NCI-H2227 (cell line): ENCODE results near the gene FRMD3.

Source experiments
- DNase-seq: peaks from one replicate; lab custom pipeline; 2025; ENCODE audit not compliant: unreplicated experiment; lab: John Stamatoyannopoulos, UW

FRMD3 gene

DNA sequence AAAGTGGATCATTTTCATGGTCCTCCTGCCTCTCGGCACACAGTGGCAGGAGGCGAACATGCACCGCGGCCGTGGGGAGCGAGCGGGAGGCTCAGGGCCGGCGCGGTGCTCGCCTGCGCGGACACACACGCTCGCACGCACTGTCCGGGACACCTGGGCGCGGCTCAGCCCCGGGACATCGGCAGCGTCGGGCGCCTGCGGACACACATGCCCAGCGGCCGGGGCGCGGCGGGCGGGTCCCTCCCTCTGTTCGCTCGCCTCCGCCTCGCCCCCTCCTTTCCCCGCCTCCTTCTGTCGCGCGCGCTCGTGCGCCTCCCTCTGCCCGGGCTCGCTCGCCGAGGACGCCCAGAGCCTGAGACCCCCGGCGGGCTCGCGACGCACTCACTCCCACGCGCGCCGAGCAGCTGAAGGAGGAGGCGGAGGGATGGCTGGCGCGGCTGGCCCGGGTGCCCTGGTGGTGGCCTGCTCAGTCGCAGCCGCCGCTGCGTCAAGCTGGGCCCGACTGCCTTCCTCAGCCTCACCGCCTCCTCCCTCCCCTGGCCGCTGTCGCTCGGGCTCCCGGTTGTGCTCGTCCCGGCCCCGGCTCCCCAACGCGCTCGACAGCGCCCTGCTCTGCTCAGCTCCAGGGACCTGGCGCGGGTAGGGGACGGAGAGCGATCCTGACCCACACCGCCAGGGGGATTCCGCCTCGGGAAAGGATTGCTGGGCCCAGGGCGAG is at the start of gene FRMD3:
Gene FRMD3 (minus strand): TSS at position 230 of the 718 bp plus-strand sequence. CDS start 170 bp downstream, at position 60.
- peak; percentile 66 for DNase-seq

DNA sequence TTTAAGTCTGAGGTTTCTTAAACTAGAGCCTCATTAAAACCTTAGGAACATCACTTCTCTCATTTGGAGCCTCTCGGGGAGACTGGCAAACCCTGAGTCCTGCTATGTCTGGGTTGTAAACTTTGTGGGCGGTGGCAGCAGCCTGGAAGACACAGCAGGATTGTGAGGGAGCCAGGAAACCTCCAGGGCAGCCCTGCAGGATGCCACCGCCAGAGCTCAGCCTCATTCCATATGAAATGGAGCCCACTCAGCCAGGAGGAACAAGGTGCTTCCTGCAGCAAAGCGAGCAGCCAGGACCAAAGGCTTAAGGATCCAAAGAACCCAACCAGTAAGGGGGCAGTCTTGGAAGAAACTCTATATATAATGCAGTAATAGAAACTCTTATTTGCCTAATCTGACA is 46.8 kb upstream of the FRMD3 start:
- DNase-seq, result no peak

DNA sequence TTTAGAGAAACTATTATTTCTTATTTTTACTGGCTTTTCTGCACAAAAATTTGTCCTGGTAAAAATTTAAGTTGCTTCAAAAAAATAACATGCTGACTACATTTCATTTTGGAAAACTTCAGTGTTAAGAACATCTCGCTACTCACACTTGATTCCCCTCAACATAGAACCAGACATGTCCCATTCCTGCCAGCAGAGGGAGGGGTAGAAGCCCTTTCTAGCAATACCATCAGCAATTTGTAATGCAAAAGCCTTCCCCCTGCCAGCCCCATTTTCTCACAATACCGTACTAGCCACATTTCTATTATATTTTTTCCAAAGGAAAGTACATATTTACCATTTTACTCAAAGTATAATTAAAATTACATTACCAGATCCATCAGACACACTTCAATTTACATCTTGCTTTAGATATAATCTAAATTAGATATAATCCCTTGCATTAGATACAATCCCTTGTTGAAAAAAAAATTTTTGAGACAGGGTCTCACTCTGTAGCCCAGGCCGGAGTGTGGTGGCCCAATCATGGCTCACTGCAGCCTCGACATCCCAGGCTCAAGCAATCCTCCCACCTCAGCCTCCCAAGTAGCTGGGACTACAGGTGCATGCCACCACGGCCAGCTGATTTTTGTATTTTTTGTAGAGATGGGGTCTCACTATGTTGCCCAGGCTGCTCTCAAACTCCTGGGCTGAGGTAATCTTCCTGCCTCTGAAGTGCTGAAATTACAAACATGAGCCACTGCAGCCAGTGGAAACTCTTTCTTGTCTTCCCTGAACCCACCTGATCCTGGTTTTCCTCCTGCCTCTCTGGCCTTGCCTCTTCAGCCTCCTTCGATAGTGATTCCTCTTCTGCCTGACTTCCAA is 45.2 kb upstream of the FRMD3 start:
- DNase-seq, result peak; percentile 17

DNA sequence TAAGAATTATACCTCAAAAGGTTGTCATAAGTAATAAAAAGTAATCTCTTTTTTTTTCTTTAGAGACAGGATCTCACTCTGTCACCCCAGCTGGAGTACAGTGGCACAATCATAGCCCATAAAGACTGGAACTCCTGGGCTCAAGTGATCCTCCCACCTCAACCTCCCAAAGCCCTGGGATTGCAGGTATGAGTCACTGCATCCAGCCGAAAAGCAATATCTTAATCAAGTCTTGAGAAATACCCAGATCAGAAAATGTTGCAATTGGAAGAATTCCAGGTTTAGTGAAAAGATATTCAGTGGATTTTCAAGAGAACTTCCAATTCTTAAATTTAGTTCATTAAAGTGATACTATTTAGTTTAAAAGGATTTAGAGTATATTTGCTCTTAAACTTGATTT is 43.8 kb upstream of the FRMD3 start:
- DNase-seq, result no peak

DNA sequence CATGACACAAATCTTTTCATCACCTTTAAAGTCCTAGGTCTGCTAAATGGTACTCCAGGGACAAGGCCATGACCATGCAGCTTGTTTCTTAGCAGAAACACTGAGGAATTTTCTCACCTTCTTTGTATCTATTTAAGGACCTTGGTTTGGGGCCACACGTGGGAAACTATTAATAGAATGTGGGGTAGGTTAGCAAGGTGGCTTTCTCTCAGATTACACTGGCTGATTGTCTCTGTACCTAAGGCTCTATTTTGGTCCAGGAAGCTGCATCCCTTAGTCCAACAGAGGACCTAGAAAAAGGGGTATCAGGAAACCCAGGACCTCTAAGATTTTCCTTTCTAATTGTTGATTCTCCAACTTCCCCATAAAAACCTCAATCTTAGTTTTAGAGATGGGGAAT is 36.3 kb upstream of the FRMD3 start:
- DNase-seq, result no peak

DNA sequence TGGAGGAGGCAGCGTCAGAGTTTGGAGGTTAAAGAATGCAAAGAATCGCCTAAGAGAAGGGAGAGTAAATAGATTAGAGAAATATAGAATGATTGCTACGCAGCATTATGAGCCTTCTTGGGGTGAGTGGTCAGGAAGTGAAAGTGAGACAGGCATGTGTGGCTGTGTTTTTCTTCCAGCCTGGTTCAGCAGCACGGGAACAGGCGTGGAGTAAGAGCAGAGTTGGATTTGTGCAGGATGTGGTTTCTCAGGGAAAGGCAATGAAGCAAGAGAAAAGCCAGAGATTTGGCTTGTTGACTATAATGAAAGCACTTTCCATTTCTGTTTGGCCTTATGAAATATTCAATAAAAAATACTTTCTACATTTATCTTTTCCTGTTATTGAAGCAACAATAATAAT is 34.3 kb upstream of the FRMD3 start:
- DNase-seq, result no peak

DNA sequence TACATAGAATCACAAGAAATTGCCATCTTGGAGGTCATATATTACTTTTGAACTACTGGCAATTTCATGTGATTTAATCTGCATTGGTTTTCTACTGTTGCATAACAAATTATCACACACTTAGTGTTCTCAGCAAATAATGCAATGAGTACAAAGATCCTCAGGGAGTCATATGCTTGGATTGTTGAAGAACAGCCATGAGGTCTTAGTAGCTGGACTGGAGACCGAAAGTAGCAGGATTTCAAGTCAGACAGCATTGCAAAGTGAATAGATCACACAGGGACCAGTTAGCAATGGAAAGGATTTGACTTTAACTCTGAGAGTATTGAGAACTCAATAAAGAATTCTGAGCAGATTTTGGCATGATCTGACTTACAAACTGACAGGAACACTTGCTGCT is 32.2 kb upstream of the FRMD3 start:
- DNase-seq, result no peak

DNA sequence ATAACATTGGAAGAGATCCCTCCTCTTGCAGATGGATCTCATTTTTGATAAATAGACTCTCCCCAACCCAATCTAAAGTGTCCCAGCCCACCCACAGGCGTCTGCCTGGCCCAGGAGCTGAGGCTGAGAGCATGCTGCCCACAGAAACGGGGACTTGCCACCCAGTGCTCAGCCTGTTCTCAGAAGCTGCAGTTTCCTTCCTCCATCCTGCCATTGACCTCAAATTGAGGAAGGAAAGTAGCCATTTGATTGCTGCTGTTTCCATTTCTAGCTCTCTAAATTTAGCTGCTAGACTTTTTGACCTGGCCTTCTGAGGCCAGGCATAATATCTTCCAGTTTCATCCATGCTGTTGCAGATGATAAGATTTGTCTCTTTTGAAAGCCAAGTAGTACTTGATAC is 31.1 kb upstream of the FRMD3 start:
- no peak for DNase-seq

DNA sequence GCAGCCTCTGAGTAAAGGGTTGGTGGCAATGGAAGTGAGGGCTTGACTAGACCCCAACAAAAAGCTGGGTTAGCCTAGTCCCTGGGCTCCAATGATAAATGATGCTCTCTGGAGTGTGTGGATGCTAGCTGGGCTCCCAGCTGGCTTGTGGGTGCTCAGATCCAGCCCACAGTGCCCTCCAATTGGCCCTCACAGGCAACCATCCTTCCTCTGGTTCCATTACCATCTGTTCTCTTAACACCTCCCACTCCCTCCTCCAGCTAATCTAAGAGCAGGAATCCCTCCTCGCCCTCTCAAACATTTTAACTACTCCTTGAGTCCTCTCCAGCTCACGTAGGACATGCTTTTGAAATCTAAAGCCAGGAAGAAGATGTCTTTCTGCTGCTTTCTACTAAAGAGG is 25.2 kb upstream of the FRMD3 start:
- DNase-seq, result no peak

DNA sequence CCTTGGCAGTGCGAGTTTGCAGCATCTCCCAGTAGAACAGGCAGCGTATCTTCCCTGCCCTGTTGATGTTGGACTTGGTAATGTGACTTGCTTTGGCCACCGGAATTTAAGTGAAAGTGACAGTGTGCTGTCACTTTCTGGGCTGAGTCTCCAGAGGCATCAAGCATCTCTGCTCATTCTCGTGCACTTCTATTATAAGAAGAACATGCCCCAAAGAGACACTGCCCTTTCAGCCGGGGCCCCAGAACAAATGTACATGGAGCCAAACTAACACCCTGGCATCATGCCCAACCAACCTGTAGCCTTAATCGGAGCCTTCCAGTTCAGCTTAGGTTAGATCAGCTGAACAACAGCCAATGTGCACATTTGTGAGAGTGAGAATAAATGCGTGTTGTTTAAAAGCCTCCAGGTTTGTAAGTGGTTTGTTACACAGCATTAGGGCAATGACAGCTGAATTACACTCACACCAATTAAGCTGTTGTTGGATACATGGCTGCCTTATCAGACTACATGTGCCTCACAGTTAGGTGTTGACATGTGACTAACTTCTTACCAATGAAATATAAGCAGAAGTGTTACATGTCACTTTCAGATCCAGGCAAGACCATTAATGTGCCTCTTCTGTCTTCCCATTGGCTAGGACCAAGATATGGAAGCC is 22.1 kb upstream of the FRMD3 start:
- DNase-seq, result no peak

DNA sequence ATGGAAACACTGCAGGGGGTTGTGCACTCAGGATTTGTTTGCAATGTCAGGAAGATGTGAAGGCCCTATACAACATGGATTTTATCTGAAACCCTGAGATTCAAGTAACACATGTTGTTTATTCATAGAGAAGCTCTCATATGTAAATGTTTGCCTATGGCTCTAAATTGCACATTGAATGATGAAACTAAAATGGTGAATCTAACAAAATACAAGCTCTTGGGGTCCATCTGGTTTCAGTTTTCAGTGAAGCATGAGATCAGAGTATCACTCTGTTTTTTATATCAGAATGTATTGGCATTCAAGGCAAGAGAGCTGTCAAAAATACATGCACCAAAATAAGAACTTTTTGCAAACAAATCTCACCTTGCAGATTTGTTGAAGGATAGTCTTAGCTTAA is 19.6 kb upstream of the FRMD3 start:
- no peak for DNase-seq

DNA sequence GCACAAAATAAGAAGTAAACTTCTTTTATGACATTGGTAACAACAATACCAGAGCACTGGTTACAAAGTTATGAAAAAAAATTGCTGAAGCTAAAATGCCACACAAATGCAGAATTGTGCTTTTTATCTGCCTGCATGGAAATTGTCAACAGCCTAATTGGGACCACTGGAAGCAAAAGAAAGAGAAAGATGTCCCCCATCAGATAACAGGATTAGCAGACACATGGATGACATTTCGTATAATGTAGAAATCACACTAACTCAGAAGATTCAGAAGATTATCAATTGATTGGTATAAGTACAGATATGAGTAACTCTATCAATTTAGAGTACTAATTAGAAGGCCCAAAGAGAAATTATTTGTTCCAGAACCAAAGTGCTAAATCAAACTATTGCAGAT is 19.1 kb upstream of the FRMD3 start:
- no peak for DNase-seq

DNA sequence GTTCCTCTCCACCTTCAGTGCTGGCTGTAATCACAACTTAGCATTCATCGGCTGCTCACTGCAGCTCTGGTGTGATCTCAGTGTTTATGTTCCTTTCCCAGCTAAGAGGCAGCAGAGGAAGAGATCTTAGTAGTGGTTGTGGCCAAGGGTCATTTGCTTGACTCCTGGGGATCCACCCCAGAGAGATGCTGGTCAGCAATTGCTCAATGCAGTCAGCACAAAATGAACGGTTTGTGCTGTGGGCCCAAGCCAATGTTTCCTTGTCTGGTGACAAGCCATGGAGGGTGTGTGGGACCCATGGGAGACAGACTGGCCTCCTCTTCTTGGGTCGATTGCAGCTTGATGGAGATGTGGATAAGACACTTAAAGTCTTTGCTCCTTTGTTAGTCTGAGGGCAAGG is 16.1 kb upstream of the FRMD3 start:
- DNase-seq, result no peak

DNA sequence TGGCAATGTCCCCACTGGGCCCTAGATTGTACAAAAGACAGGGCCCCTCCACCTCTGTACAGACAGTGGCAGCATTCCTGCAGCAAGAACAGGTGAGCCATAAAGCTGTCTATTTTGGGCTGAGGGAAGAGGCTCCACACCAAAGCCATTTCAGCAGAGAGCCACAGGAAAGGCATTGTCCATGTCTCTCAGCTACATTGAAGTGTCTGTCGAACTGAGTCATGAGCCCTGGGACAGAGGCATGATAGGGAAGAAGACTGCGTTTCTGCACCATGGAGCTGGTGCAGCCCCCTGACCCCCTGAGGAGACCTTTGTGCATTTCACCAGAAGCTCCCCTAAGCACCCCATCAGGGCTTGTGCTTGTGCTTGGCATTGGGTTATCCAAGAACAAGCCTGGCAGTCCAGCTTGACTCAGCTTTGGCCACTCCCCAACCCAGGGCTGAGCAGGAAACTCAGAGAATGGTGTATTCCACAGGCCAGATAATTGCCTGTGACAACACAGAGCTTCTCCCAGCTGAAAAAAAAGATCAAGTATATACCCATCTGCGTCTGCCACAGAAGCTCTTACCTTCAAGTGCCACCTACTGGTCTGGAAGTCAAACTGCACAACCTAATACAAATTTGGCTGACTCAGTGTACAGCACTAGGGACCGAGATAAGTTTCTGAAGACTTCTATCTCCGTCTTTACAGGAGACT is 5.9 kb upstream of the FRMD3 start:
- peak; percentile 4 for DNase-seq

DNA sequence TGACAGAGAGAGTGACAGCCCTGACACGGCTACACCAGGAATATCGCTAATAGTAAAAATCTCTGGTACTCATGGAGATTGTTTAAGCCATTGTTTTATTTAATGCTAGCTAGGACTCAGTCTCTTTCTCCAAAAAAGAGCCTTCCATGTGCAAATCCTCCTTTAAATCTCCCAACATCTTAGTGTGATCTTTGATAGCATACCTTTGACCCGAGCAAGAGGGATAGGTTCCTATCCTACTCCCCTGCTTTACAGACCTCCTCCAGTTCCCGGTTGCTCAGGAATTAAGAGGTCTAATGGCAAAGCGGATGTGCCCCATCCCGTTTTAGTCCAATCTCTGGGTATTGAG is 663 bp upstream of the FRMD3 start:
- no peak for DNase-seq

DNA sequence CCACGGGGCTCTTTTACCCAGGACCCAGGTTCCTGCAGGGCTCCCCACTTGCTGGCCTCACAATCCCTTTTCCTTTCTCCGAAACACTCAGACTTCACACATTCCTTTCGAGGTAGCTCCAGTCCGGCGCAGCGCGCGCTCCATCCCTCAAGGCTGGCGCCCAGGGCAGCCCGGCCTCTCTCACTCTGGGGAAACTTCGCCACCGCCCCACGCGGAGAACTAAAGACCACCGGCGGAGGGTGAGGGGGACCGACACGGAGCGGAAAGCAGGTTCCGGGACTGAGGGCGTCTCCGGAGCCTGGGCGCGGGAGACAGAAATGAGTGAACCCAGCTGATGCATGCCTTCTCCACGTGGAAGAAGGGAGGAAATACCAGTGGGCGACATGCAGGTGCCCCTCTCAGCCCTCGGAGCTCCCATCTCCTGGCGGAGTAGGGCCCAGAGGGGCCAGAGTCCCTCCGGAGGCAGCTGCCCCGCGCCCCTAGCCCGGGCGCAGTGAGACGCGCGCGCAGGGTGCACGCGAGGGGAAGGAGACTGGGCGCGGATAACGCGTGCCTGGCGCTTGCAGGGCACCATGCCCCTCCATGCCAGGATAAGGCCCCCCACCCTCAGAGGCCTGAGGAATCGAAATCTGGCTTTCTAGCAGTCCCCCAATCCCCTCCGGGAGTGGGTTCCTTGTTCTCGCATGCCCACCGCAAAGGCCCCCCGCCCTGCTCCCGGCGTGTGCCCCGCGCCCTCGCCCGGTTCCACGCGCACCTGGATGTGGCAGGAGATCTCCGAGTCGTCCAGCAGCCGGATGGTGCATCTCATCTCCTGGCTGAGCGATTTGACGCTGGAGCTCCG is 650 bp downstream of the FRMD3 start:
- no peak for DNase-seq

DNA sequence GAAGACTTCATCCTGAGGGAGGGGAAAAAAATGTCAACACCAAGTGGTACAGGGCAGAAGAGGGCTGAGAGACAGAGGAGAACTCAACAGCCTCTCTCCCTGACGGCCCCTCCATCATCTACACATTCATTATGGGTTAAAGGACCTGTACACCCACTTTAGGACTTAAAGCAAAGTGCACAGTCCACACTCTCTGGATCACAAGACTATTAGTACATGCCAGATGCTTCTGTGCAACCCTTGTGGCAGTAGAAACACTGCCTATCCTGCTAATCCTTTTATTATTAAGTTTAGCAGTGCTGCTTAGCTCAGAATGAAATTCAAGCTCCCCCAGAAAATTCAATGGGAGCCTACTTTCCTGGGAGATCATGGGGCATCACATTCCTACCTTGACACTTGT is 1.9 kb downstream of the FRMD3 start:
- no peak for DNase-seq

DNA sequence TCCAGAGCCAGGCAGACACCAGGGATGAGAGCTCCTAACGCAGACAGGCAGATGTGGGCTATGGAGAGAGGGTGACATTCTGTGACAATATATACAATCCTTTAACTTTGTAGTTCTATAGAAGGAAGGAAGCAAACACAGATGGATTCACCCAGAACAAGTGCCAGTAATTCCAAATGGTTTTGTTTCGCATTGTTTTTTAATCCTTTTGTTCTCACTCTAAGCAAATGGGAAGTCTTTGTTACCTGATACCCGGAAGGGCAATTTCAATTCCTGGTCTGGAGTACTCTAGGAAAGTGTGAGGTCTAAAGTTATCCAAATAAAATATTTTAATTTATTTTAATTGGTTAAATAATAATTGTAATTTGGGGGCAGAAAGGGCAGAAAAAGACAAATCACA is 2.5 kb downstream of the FRMD3 start:
- no peak for DNase-seq

DNA sequence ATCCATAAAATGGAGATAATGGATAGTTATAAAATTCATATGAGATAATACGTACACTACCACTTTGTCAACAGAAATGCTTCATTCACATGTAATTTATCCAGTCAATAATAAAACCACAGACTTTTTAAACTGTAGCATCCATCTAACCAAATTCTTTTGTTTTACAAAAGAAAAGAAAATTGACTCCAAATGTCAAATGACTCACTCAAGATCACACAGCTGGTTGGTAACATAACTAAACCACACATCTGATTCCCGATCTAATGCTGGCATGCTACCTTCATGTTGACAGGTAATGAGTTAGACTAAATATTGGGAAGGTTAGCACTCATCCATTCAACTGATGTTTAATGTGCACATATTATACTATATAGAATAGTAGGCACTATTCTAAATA is 4.9 kb downstream of the FRMD3 start:
- DNase-seq, result no peak

DNA sequence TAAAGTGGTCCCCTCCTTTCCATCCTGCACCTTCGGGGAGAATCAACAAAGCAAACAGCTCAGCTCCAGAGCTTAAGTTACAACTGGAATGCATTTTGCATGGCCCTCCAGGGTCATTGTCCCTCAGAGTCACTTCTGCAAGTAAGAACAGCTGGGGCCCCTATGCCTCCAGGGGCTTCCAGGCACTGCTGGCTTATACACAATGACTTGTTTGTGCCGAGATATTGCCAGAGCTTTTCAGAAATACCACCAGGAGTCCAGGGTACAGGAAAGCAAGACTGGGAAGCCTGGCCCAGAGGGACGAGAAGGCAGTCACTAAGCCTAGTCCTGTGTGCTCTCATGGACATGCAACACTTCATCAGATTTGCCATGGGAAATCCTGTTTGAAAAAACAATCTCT is 11.3 kb downstream of the FRMD3 start:
- no peak for DNase-seq

DNA sequence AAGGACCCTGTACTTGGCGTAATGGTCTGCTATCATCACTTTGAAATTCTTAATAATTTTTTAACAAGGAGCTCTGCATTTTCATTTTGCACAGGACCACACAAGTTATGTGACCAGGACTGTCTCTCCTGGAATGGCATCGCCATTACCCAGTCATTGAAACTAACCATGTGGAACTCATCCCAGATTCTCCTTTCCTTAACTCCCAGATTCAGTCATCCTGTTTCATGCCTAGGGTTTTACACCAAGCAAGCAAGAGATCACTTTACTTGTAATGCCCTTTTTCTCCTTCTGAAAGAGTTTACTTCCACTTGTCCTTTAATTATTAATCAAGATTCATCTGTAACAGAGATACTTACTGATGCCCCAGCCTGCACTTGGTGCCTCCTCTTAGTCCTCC is 12.0 kb downstream of the FRMD3 start:
- DNase-seq, result no peak
